HG03139 (cell line): ENCODE results near the gene GRK7.
"Not testable (repeated sequence)": the region's sequence is repeated elsewhere in the genome, so short reads cannot be mapped to it uniquely, and the experiment has no call there.

Source experiments
- ATAC-seq: cut with Tn5 transposase; IDR thresholded peaks from one replicate; pipeline ENCODE4 v1.9.1; 2021; ENCODE audit not compliant: unreplicated experiment

GRK7 gene

GRCh38 chr3:141795276-141795675 is 32.1 kb downstream of the GRK7 start:
- no peak for ATAC-seq

- no peak for ATAC-seq
Observed at GRCh38 chr3:141795741-141796080, 32.5 kb downstream of the GRK7 start.

GRCh38 chr3:141796081-141796888 is 33.1 kb downstream of the GRK7 start:
- peak; percentile 93 for ATAC-seq

- ATAC-seq: no peak
Observed at GRCh38 chr3:141796889-141797781, 33.9 kb downstream of the GRK7 start.

- no peak for ATAC-seq
Observed at GRCh38 chr3:141797819-141798447, 34.7 kb downstream of the GRK7 start.

- ATAC-seq: no peak
Observed at GRCh38 chr3:141798448-141798845, 35.2 kb downstream of the GRK7 start.

- ATAC-seq: no peak
Observed at GRCh38 chr3:141802316-141803077, 39.3 kb downstream of the GRK7 start.

GRCh38 chr3:141803538-141803937 is 40.3 kb downstream of the GRK7 start:
- not testable (repeated sequence) for ATAC-seq

- ATAC-seq: no peak
Observed at GRCh38 chr3:141804447-141804777, 41.2 kb downstream of the GRK7 start.

GRCh38 chr3:141804778-141805639 is 41.8 kb downstream of the GRK7 start:
- ATAC-seq: no peak

GRCh38 chr3:141807277-141808033 is 44.2 kb downstream of the GRK7 start:
- ATAC-seq: no peak

- no peak for ATAC-seq
Observed at GRCh38 chr3:141808586-141808985, 45.4 kb downstream of the GRK7 start.

GRCh38 chr3:141810161-141810560 is 47.0 kb downstream of the GRK7 start:
- ATAC-seq: no peak

GRCh38 chr3:141811348-141811747 is 48.1 kb downstream of the GRK7 start:
- no peak for ATAC-seq

GRCh38 chr3:141812084-141812483 is 48.9 kb downstream of the GRK7 start:
- ATAC-seq: no peak

GRCh38 chr3:141812586-141812985 is 49.4 kb downstream of the GRK7 start:
- ATAC-seq: no peak
